Measurements from ENCODE around the gene GOLGA8T.
"Not testable (repeated sequence)": the region's sequence is repeated elsewhere in the genome, so short reads cannot be mapped to it uniquely, and the experiment has no call there.

The GOLGA8T gene

DNA sequence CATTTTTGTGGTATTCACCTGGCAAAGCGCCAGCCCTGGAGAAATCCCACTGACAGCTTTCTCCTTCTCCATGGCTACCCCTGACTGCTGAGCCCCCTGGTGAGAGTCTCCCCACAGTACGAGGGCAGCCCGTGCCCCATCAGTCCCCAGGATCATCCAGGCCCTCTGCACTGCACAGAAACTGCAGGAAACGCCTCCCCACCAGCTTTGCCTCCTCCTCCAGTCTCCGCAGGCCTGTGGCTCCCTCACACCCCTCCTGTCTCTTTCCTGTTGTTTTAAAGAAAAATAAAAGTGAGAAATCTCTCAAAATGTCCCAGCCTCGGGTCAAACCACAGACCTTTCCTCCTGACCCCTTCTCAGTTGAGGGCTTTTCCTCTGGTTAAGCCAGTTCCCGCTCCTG, 29.4 kb downstream of the GOLGA8T start:
- H3K4me3 ChIP-seq (ENCODE audit: extremely low read depth, insufficient read depth, low read length, poor library complexity, severe bottlenecking); H3K9me3 ChIP-seq (ENCODE audit: control insufficient read depth, low read length); H3K4me1 ChIP-seq (ENCODE audit: control insufficient read depth, insufficient read depth, low read length, poor library complexity, severe bottlenecking); H3K27ac ChIP-seq (ENCODE audit: low read depth, low read length, severe bottlenecking); H3K36me3 ChIP-seq (ENCODE audit: control insufficient read depth, insufficient read depth, low read length): not testable (repeated sequence)
- WGBS, 2 experiments (ENCODE audit: insufficient coverage in 2 of 2), result no CpG with 5 or more reads among the region's 7 CpGs

DNA sequence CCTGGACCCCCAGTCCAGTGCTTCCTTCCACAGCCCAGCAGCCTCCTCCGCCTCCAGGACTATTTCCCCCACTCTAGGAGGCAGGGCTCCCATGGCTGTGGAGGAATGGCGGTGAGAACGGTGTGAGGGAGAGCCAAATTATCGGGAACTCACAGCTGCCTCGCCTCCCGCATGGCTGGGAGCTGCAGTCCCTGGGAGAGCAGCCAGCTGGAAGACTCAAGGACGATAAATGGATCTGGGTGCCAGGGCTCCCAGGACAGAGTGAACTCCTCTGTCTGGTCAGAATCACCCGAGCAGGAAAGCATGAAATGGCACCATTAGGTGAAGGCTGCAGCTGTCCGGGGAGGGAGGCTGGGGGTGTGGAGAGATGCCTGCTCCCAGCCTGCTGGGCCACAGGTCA, 32.6 kb downstream of the GOLGA8T start:
- not testable (repeated sequence) for H3K27ac ChIP-seq (ENCODE audit: low read depth, low read length, severe bottlenecking); H3K4me3 ChIP-seq (ENCODE audit: extremely low read depth, insufficient read depth, low read length, poor library complexity, severe bottlenecking); H3K9me3 ChIP-seq (ENCODE audit: control insufficient read depth, low read length); H3K36me3 ChIP-seq (ENCODE audit: control insufficient read depth, insufficient read depth, low read length); H3K4me1 ChIP-seq (ENCODE audit: control insufficient read depth, insufficient read depth, low read length, poor library complexity, severe bottlenecking)
- no CpG with 5 or more reads among the region's 9 CpGs for WGBS, 2 experiments (ENCODE audit: insufficient coverage in 2 of 2)

DNA sequence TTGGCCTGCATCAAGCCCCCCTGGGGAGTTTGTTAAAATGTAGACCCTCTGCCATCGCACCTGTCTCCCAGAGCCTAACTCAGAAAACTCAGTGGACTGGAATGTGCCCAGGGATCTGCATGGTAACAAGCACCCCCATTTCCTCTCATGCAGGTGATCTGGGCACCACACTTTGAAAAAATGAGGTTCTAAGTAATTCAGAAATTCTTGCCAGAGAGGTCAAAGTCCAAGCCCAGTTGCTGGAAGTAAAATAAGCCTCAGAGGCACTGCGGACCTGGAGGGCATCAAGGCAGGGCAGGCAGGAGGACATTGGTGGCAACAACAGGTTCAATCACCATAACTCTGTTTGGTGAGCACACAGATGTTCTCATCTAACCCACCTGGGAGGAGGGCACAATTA, 33.0 kb downstream of the GOLGA8T start:
- H3K36me3 ChIP-seq (ENCODE audit: control insufficient read depth, insufficient read depth, low read length); H3K27ac ChIP-seq (ENCODE audit: low read depth, low read length, severe bottlenecking): not testable (repeated sequence)
- WGBS, 2 experiments (ENCODE audit: insufficient coverage in 2 of 2), result no CpG with 5 or more reads among the region's 2 CpGs

DNA sequence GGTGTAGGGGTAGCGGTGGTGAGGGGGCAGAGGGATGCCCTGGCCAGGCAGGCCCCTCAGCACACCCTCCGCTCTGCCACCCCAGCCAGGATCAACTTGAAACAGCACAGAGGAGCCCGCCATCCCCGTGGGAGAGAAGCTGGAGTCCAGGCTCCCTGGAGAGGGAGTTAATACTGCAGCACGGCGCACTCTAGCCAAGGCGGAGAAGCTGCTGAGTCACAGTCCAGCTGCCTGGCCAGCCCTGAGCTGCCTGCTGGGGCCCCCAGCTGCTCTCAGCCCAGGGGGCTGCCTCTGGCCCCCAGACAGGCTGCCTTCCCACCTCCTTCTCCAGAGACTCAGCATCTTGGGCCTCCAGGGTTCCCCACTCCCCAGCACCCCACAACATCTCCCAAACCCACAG, 36.6 kb downstream of the GOLGA8T start:
- WGBS, 2 experiments (ENCODE audit: insufficient coverage in 2 of 2), result no CpG with 5 or more reads among the region's 7 CpGs
- not testable (repeated sequence) for H3K4me3 ChIP-seq (ENCODE audit: extremely low read depth, insufficient read depth, low read length, poor library complexity, severe bottlenecking); H3K36me3 ChIP-seq (ENCODE audit: control insufficient read depth, insufficient read depth, low read length); H3K27ac ChIP-seq (ENCODE audit: low read depth, low read length, severe bottlenecking); H3K4me1 ChIP-seq (ENCODE audit: control insufficient read depth, insufficient read depth, low read length, poor library complexity, severe bottlenecking); H3K9me3 ChIP-seq (ENCODE audit: control insufficient read depth, low read length)

More for the DNA sequence above, 33.0 kb downstream of the GOLGA8T start:
- H3K4me1 ChIP-seq (ENCODE audit: control insufficient read depth, insufficient read depth, low read length, poor library complexity, severe bottlenecking); H3K4me3 ChIP-seq (ENCODE audit: extremely low read depth, insufficient read depth, low read length, poor library complexity, severe bottlenecking); H3K9me3 ChIP-seq (ENCODE audit: control insufficient read depth, low read length): not testable (repeated sequence)

DNA sequence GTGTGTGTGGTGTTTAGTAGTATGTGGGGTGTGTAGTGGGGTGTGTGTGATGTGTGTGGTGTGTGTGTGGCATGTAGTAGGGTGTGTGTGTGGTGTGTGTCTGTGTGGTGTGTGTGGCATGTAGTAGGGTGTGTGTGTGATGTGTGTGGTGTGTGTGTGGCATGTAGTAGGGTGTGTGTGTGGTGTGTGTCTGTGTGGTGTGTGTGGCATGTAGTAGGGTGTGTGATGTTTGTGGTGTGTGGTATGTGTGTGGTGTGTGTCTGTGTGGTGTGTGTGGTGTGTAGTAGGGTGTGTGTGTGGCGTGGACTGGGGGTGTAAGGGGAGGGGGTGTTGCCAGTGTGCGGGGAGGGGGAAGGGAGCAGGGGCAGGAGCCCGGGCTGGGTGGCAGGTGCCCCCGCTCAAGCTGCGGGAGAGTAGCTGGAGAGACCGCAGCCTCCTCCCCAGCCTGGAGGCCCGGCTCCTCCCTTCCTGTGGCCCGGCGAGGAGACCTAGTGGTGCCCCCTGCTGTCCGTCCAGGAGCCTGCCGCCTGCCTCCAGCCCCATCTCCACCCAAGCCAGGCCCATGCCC, 38.3 kb downstream of the GOLGA8T start:
- not testable (repeated sequence) for H3K9me3 ChIP-seq (ENCODE audit: control insufficient read depth, low read length); H3K27ac ChIP-seq (ENCODE audit: low read depth, low read length, severe bottlenecking); H3K4me3 ChIP-seq (ENCODE audit: extremely low read depth, insufficient read depth, low read length, poor library complexity, severe bottlenecking); H3K36me3 ChIP-seq (ENCODE audit: control insufficient read depth, insufficient read depth, low read length); H3K4me1 ChIP-seq (ENCODE audit: control insufficient read depth, insufficient read depth, low read length, poor library complexity, severe bottlenecking)
- no CpG with 5 or more reads among the region's 11 CpGs for WGBS, 2 experiments (ENCODE audit: insufficient coverage in 2 of 2)

DNA sequence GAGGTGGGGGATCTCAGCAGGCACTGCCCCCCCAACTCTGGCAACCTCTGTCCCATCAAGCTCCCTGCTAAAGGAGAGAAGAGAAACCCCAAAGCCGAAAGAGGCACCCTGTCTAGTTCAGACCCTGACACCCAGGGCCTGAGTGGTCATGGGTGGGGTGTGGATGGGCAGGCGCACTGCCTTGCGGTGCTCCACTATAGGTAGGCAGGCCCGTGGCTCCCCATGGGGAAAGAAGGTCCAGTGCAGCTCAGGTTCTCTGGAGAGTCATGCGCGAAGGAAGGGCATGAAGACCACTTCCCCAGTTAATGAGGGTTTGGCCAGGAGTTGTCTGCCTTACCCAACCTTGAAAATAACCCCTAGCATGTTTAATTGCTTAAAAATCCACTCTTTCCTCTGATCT, 40.4 kb downstream of the GOLGA8T start:
- not testable (repeated sequence) for H3K36me3 ChIP-seq (ENCODE audit: control insufficient read depth, insufficient read depth, low read length); H3K4me1 ChIP-seq (ENCODE audit: control insufficient read depth, insufficient read depth, low read length, poor library complexity, severe bottlenecking); H3K27ac ChIP-seq (ENCODE audit: low read depth, low read length, severe bottlenecking); H3K9me3 ChIP-seq (ENCODE audit: control insufficient read depth, low read length); H3K4me3 ChIP-seq (ENCODE audit: extremely low read depth, insufficient read depth, low read length, poor library complexity, severe bottlenecking)
- WGBS, 2 experiments (ENCODE audit: insufficient coverage in 2 of 2), result no CpG with 5 or more reads among the region's 6 CpGs

DNA sequence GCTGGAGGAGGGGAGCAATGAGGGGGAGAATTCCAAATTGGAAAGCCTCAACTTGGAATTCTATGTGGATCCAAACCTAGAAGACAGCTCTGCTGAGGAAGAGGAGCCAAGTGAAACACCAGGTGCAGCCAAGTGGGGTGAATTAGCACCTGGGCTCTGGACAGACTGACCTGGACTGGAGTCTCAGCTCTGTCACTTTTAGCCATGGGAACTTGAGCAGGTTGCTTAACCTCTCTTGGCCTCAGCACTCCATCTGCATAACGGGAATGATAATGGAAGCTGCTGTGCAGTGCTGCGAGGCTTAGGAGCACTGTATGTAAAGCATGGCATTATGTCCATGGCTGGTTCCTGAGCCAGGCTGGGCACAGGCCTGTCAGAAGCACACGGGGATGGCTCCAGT, 41.8 kb downstream of the GOLGA8T start:
- no CpG with 5 or more reads among the region's 3 CpGs for WGBS, 2 experiments (ENCODE audit: insufficient coverage in 2 of 2)
- H3K27ac ChIP-seq (ENCODE audit: low read depth, low read length, severe bottlenecking); H3K36me3 ChIP-seq (ENCODE audit: control insufficient read depth, insufficient read depth, low read length); H3K4me1 ChIP-seq (ENCODE audit: control insufficient read depth, insufficient read depth, low read length, poor library complexity, severe bottlenecking); H3K9me3 ChIP-seq (ENCODE audit: control insufficient read depth, low read length); H3K4me3 ChIP-seq (ENCODE audit: extremely low read depth, insufficient read depth, low read length, poor library complexity, severe bottlenecking): not testable (repeated sequence)

DNA sequence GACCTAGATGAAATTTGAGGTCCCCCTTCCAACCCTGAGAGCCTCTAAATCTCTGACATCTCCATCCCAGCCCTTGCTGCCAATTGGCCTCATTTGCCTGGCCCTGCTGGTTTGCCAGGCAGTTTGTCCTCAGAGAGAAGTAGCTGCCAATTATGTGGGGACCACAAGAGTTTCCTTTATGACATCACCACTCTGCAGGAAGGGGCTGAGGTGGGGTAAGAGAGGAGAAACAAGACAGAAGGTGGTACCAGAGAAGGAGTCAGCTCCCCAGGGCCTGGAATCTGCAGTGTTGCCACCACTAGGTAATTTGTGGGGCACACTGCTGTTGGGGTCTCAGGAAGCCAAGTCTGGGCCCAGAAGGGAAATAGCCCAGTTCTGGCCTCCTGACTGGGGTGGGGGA, 45.0 kb downstream of the GOLGA8T start:
- not testable (repeated sequence) for H3K9me3 ChIP-seq (ENCODE audit: control insufficient read depth, low read length); H3K4me1 ChIP-seq (ENCODE audit: control insufficient read depth, insufficient read depth, low read length, poor library complexity, severe bottlenecking); H3K4me3 ChIP-seq (ENCODE audit: extremely low read depth, insufficient read depth, low read length, poor library complexity, severe bottlenecking); H3K27ac ChIP-seq (ENCODE audit: low read depth, low read length, severe bottlenecking); H3K36me3 ChIP-seq (ENCODE audit: control insufficient read depth, insufficient read depth, low read length)

DNA sequence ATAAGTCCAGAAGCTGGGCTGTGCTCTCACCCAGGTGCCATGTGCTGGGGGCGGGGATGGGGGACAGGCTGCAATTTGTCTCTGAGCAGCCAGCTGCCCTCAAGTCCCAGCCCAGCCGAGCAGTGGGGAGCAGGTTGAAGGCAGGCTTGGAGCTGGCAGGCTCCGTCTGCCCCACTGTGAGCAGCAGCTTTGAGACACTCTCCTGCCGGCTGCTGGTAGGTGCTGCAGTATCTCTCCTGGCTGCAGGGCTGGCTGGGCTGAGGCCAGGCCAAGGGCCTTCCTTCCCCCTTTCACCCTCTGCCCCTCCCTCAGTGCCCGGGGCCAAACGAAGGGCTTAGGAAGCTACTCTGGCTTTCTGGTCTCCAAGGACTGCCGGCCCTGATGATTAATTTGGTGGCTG, 50.6 kb downstream of the GOLGA8T start:
- not testable (repeated sequence) for H3K36me3 ChIP-seq (ENCODE audit: control insufficient read depth, insufficient read depth, low read length); H3K9me3 ChIP-seq (ENCODE audit: control insufficient read depth, low read length); H3K4me1 ChIP-seq (ENCODE audit: control insufficient read depth, insufficient read depth, low read length, poor library complexity, severe bottlenecking); H3K4me3 ChIP-seq (ENCODE audit: extremely low read depth, insufficient read depth, low read length, poor library complexity, severe bottlenecking); H3K27ac ChIP-seq (ENCODE audit: low read depth, low read length, severe bottlenecking)
- no CpG with 5 or more reads among the region's 7 CpGs for WGBS, 2 experiments (ENCODE audit: insufficient coverage in 2 of 2)

DNA sequence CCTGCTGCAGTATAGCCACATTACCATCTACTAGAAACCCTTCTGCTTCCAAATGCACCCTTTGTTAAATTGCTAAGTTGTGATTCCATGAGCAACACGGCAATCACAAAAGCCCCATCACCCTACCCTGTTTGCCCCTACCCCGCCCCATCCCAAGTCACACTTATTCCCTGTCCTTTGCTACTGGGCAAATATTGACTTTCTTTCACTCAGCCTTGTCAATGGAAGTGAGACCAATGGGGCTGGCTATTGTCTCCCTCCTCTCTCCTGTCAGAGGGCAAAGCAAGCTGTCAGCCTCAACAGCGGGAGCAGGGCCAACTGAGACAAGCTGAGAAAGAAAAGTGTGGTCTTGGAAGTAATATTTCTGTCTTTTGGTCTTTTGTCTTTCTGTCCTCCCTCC, 52.6 kb downstream of the GOLGA8T start:
- not testable (repeated sequence) for H3K4me1 ChIP-seq (ENCODE audit: control insufficient read depth, insufficient read depth, low read length, poor library complexity, severe bottlenecking); H3K27ac ChIP-seq (ENCODE audit: low read depth, low read length, severe bottlenecking); H3K36me3 ChIP-seq (ENCODE audit: control insufficient read depth, insufficient read depth, low read length); H3K4me3 ChIP-seq (ENCODE audit: extremely low read depth, insufficient read depth, low read length, poor library complexity, severe bottlenecking); H3K9me3 ChIP-seq (ENCODE audit: control insufficient read depth, low read length)
- WGBS, 2 experiments (ENCODE audit: insufficient coverage in 2 of 2), result no CpG with 5 or more reads among the region's 3 CpGs

DNA sequence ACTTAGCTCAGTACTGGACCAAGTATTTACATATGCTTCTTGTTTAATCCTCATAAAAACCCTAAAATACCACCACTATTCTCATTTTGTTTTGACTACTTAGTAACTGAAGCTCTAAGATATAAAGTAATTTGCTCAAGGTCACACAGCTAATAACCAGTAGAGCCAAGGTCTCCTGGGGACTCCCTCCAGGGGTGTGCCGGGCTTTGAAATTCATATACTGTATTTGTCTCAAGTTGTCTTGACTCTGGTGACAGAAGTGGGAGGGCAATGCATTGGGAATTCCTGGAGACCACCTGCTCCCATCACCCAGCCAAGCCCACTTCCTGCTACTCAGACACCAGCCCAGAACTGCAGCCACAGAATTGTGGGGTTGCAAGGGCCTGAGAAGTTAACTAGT, 54.9 kb downstream of the GOLGA8T start:
- not testable (repeated sequence) for H3K4me1 ChIP-seq (ENCODE audit: control insufficient read depth, insufficient read depth, low read length, poor library complexity, severe bottlenecking); H3K27ac ChIP-seq (ENCODE audit: low read depth, low read length, severe bottlenecking); H3K4me3 ChIP-seq (ENCODE audit: extremely low read depth, insufficient read depth, low read length, poor library complexity, severe bottlenecking); H3K36me3 ChIP-seq (ENCODE audit: control insufficient read depth, insufficient read depth, low read length); H3K9me3 ChIP-seq (ENCODE audit: control insufficient read depth, low read length)
- no CpG with 5 or more reads among the region's 1 CpG for WGBS, 2 experiments (ENCODE audit: insufficient coverage in 2 of 2)

DNA sequence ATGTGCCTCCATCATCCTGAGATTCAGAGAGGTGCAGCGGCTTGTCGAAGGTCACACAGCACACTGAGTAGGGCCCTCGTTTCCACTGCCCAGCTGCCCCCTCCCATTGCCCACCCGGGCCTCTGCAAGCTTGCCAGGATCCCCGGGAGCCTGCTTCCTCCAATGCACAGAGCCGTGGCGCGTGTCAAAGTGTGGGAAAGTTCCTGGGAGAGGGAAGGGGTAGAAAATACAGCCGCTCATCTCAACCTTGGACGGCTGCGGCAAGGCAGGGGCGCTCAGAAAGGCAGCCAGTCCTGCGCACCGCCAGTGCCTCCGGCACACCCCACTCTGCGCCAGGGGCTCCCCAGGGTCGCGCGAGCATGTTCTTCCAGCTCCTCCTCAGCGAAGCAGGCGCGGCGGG, 56.3 kb downstream of the GOLGA8T start:
- H3K9me3 ChIP-seq (ENCODE audit: control insufficient read depth, low read length); H3K27ac ChIP-seq (ENCODE audit: low read depth, low read length, severe bottlenecking); H3K4me1 ChIP-seq (ENCODE audit: control insufficient read depth, insufficient read depth, low read length, poor library complexity, severe bottlenecking); H3K36me3 ChIP-seq (ENCODE audit: control insufficient read depth, insufficient read depth, low read length); H3K4me3 ChIP-seq (ENCODE audit: extremely low read depth, insufficient read depth, low read length, poor library complexity, severe bottlenecking): not testable (repeated sequence)
- WGBS, 2 experiments (ENCODE audit: insufficient coverage in 2 of 2), result no CpG with 5 or more reads among the region's 23 CpGs

Measured in mesodermal cell (in vitro differentiated cells).